Kidney tubule cell (primary cell): Measurements from ENCODE around the gene AFF3.
"Not testable (repeated sequence)": the region's sequence is repeated elsewhere in the genome, so short reads cannot be mapped to it uniquely, and the experiment has no call there.

Experiments
- DNase-seq: peaks from one replicate; pipeline ENCODE4 v3.0.0-alpha.2; 2018; ENCODE audit warnings: low spot score

AFF3 gene

DNA sequence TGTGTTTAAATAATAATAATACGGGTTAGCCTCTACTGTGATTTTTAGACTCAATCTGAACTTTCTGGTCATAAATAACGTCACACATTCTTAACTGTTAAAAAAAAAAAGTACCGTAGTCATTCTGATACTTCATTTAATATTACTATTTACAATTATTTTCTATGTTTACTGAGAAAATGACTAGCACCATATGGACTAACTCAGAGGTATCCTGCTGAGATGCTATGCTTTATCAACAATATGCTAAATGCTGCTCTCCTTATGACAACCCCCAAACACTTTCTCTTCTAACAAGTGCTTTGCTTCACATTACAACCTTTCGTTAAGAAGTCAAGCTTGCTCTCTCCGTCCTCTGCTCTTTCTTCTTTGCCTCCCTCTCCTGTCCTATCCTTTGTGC lies 182.1 kb downstream of the AFF3 start:
- no peak for DNase-seq

DNA sequence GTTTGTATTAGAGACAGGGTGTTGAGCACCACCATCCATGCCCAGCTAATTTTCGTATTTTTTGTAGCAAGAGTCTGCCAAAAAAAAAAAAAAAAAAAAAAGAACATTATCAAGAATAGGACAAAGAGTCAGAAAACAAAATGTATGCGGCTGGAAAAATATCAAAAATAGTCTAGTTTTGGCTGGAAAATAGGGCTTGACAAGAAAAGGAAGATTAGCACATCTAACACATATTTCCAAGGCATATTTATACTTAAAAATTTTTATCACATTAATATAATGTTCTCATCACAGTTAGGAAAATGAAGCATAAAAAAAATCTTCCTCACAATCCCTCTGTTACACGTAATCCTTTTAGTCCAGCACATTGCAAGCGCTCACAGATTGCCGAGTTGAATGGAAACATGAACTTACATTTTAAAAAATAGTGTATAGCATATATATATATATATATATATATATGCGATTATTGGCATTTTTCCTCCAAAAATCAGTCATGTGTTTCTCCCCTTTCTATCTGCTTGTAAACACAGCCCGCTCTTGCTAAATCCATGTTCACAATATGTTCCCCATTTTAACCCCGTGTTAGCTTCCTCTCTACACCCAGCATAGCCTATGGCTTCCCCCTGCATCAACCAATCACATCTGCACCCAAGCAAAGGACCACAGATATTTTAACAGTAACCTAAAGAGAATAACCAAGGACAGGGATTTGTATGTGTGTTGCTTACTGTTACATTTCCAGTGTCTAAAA lies 183.0 kb downstream of the AFF3 start:
- no peak for DNase-seq

DNA sequence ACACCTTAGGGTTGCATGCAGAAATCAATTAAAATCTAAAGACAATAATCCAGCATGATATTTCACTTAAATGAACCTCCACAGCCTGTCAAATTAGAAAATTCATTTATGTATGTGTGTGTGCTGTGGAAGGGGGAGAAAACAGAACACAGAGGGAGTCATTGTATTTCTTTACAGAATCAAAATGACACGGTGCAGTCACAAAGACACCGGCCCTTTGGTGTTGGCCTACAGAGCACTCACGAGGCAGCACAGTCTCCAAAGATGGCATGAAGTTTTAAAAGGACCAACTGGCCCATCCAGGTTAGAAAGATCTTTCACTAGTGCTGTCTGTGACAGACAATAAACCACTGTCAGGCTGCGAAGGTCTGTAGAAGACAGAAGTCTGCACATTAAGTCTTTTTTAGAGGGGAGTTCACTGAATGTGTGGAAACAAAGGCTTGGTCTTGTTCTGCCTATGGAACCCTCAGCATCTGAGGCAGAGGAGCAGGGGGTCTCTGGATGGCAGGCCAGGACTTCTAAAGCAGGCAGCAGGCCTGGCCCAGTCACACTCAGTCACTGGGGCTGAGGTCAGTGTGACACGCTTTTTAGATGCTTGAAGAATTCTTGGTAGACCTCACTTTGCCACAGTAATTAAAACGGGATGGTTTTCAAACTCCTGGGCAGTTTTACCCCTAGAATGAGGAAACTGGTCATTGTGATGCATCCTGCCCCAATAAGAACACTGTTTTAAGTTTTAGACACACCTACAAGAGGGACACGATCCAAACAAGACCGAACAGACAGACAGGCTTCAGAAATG lies 184.9 kb downstream of the AFF3 start:
- DNase-seq, result peak; percentile 40

DNA sequence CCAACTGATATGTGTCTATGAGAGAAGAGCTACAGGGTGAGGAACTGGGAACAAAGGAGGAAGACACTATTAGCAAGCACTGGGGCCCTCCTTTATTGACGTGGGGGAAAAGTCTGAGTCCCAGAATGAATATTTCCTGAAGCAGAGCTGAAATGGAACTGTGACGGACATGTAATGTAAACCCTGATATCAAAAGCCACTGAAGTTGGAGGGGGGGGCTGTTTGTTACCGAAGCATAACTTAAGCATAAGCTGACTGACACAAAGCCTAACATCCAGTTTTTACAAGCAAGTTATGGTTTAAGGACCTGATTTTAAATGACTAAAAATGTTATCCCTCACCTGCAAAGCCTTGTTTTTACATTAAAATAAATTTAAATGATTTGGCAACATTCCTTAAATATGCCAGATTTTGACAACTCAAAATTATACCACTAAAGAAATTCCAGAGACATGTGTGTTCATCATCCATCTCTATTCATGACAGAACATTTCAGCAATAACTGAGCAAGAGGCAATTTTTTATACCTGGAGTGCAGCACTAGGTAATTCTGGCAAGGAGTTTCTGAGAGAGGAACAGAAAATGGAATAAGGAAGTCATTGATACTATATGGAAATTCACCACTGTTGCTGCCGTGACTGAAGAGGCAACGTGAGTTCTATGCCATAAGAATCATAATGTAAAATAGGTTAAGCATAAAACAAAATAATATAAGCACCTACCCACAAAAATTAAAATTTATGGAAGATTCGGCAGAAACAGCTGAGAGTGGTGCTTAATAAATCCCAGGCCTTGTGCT lies 186.0 kb downstream of the AFF3 start:
- DNase-seq, result no peak

DNA sequence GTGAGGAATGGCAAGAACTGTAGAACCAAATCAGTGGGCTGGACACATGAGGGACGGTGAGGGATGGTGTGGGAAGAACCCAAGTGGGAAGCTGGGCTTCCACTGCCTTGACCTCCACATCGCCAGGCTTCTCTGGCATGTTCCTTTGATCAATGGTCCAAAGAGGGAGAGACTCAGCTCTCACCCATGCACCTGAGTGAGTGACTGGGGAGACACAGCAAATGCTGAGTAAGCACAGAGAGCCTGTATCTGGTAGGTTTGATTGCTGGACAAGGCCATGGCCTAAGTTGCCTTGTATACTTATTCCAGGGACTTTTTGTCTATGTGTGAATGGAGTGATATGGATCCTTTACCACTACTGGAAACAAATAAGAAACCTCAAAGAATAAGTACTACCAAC lies 188.6 kb downstream of the AFF3 start:
- DNase-seq, result no peak

DNA sequence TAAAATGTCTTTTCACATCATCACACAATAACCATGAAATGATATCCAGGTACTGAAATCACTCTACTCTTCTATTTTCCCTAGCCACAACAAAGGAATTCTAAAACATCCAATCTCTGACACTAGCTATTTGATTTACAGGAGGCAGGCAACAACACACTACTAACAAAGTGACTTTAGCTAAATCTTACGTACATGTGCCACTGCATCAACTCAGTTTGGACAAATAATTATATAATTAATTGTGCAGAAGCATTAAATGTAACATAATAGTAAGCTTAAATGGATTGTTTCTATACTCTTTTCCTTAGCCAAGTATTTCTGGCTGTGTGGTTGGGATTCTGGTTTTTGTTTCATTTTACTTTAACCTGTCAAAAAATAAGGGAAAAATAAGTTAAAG lies 192.4 kb downstream of the AFF3 start:
- DNase-seq, result no peak

DNA sequence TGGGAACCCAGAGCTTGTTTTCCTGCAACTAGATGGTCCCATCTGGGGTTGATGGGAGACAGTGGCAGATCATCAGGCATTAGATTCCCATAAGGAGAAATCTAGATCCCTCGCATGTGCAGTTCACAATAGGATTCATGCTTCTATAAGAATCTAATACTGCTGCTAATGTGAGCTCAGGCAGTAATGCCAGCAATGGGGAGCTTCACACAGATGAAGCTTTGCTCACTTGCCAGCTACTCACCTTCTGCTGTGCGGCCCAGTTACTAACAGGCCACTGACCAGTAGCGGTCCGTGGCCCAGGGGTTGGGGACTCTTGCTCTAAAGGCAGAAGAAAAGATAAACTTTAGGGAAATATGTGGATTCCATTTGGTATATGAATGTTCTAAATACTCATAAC lies 192.9 kb downstream of the AFF3 start:
- DNase-seq, result no peak

DNA sequence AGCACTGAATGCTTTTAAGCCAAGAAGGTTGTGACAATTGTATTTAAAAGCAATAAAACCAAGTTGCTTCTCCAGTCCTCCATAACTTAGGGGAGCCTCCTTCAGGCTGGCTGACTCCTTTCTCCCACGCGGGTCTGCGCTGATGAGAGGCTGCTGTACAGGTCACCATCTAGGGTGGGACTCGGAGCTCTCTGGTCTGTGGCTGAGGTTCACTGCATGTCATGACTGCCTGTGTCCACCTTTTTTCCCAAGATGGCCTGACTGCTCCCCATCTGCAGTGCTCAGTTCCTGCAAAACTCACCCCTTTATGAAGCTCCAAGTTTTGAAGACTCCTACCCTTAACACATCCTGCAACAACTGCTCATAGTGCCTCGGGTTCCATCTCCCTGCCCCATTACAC lies 194.4 kb downstream of the AFF3 start:
- DNase-seq, result no peak

DNA sequence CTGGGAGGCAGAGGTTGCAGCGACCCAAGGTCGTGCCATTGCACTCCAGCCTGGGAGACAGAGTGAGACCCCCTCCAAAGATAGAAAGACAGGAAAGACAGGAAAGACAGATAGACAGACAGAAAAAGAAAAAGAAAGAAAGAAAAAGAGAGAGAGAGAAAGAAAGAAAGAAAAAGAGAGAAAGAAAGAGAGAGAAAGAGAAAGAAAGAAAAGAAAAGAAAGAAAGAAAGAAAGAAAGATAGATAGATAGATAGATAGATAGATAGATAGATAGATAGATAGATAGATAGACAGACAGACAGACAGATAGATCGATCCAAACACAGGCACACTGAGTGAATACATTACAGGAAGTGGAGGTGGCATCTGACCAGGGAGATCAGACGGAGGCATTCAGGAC lies 195.0 kb downstream of the AFF3 start:
- DNase-seq, result not testable (repeated sequence)

DNA sequence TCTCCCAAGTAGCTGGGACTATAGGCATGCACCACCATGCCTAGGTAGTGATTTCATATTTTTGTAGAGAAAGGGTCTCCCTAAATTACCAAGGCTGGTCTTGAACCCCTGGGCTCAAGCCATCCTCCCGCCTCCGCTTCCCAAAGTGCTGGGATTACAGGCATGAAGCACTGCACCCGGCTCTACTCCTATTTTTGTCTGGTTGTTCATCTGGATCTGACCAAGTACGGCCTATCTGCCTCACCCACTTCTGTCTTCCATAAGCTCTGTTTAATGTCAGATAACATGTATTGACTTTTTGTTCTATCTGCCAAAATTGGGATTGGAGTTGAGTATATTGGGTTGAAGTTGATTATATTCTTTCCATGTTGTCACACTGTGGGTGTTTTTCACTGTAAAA lies 198.4 kb downstream of the AFF3 start:
- DNase-seq, result no peak

DNA sequence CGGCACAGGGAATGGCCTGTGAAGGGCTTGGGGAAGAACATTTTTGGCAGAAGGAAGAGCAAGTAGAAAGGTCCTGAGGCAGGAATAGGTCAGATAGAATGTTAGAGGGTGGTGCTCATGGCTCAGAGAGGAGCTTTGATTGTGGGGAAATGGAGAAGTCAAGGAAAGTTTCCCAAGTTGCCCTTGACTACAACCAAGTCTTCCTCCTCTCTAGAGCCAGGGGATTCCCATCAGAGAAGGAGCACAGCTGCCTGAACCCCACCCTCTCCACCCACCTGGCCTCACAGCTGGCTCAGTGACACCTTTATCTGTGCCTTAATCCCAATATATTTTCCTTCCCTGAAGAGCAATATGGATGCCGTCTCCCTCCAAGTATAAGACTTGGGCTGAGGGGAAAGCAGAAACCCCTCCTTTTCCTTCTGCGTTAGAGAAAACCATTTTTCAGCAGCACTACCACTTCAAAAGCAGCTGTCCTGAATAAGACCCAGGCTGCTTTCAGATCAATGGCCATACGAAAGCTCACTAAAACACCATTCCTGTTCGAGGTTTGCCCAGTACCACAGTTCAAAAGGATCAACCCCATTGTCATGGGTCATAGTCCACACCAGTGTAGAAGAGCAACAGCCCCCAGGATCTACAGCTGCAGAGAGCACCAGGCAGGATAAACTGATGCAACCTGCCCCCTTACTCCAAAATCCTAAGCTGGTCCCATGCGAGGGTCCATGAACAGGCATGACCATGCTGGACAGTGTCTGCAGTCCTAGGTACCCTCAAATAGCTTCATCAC lies 199.6 kb downstream of the AFF3 start:
- DNase-seq, result no peak

DNA sequence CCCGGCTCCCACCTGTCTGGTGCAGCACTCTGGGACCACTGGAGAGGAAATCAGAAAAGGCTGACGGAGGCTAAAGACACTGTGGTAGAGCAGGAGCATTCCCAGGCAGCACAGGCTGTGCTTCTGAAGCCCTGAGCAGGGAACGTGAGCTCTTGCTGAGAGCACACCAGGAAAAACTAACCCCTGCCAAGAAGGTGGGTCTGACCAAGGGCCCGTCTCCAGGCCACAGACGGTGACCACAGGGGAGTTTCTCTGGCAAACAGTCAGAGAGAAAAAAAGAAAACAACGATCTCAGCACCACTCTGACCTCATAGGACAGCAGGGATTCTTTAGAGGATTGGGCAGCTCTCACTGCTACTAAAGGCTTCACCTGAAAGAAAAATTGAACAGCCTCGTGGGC lies 201.4 kb downstream of the AFF3 start:
- peak; percentile 66 for DNase-seq

DNA sequence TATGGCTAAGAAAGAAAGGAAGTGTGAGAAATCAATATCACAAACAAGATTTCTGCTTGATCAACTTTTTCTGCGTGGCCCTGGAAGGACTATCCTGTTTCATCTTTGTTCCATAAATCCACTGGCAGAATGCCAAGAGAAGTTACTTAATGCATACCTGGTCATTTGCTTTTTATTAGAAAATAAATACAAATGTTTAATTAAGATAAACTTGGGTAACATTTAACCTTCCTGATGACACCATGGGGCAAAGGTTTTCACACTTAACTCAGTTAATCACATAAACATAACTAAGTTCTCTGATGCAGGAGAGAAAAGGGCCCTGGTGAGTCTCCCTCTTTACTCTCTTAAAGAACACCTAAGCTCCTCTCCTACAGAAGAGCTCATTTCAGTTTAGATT lies 203.3 kb downstream of the AFF3 start:
- DNase-seq, result no peak

DNA sequence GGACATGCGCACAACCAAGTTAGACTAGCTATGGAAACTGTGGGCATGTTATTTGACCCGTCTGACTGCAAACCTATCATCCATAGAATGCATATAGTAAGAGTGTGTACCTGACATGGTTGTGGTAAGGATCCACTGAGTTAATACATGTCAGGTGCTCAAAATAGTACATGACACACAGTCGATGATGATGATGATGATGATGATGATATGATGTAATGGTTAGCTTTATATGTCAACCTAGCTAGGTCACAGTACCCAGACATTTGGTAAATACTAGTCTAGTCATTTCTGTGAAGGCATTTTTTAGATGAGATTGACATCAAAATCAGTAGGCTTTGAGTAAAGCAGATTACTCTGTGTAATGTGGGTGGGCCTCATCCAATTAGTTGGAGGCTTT lies 204.1 kb downstream of the AFF3 start:
- DNase-seq, result no peak

DNA sequence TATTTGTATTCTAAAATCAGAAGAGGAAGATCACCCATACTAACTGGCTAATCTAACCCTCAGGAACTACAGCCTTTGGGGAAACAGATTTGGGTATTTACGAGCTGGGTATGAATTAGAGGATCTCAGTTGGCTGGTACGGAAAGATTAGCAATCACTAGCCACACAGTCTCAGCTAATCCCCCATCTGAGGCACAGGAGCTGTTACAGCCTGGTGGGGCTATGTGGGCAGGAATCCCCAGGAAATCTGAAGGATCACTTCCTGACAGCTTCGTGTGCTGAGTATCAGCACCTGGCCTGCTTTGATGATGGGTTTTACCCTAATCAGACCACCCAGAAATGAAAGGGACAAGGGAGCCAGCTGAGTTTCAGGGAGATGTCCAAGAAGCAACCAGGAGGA lies 206.3 kb downstream of the AFF3 start:
- no peak for DNase-seq

DNA sequence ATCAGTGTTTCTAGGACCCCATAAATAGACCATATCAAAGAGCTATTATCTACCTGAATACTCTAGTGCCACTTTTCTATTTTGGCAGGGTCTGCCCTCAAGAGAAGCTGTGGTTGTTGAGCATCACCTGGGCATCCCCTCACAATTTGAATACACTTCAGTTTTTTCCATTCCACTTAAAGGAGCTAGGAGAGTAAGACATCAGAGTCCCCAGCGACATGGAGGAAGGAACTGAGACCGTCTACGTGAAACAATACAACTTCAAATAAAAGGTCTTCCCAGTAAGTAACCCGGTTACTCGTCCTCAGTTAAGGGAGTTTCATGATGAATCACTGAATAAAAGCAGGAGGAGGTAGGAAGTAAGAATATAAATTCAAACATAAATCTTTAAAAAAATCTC lies 206.7 kb downstream of the AFF3 start:
- no peak for DNase-seq

DNA sequence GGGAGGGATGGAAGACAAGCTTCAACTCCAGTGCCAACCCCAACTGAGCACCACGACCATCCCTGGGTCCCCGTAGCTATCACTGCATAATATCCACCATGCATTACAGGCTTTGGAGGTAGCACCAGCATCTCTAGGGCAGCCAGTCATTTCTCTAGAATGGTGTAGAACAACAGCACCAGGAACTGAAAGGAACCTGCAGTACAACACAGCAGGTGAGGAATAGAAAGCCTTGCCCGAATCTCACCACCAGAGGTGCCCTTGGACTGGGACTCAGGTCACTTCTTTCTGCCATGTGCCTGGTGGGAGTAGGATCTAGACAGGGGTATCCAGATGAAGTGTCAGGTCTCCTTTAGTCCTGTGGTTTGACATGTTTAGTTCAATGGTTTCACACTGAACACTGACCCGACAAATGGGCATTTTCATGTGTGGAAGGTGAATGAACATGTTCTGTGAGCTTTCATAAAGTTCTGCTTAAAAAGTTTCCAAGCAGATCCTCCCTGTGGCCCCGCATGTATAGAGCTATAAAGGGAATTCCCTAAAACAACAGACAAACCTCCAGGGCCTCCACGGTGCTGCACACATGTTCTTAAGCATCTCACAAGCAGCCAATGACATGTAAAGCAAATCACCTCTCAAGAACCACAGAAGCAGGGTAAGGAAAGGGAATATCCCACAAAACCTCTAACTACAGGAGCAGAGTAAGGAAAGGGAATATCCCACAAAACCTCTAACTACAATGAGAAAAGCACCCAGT lies 208.3 kb downstream of the AFF3 start:
- DNase-seq, result no peak

DNA sequence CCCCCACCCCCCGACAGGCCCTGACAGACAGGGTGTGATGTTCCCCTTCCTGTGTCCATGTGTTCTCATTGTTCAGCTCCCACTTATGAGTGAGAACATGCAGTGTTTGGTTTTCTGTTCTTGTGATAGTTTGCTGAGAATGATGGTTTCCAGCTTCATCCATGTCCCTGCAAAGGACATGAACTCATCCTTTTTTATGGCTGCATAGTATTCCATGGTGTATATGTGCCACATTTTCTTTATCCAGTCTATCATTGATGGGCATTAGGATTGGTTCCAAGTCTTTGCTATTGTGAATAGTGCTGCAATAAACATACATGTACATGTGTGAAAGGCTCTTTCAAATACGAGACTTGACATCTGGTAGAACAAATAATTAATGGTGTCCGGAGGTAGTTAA lies 208.9 kb downstream of the AFF3 start:
- not testable (repeated sequence) for DNase-seq

DNA sequence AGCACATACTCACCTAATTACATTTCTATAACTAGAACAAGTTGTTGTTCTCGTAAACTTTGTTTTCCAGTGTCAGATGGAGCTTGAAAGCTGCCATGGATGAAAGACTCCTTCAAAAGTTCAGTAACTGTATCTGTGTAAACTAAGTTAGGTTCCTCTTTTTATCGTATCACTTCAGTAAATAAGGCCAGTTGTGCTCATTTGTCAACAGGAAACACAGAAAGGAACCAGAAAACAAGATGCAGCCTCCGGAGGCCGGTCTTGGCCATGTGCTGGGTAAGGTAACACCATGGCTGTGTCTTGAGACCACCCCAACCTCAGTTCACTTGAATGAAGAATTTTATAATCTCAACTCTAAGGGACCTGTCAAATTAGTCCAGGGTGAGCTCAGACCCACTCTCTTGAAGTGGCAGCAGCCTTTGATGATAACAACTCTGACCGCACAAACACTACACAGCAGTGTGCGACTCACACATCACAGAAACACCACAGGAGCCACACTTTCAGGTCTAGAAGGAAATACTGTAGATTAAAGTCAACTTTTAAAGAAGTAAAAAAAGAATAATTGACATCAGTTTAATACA lies 213.8 kb downstream of the AFF3 start:
- DNase-seq, result no peak

DNA sequence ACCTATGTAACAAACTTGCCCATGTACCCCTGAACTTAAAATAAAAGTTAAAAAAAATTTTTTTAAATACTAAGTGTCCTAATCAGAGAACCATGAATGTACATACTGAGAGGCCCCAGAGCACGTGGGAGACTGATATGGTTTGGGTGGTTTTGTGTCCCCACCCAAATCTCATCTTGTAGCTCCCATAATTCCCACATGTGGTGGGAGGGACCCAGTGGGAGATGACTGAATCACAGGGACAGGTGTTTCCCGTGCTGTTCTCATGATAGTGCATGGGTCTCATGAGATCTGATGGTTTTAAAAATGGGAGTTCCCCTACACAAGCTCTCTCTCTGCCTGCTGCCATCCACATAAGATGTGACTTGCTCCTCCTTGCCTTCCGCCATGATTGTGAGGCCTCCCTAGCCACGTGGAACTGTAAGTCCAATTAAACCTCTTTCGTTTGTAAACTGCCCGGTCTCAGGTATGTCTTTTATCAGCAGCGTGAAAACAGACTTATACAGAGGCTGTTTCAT lies 214.6 kb downstream of the AFF3 start:
- DNase-seq, result not testable (repeated sequence)

DNA sequence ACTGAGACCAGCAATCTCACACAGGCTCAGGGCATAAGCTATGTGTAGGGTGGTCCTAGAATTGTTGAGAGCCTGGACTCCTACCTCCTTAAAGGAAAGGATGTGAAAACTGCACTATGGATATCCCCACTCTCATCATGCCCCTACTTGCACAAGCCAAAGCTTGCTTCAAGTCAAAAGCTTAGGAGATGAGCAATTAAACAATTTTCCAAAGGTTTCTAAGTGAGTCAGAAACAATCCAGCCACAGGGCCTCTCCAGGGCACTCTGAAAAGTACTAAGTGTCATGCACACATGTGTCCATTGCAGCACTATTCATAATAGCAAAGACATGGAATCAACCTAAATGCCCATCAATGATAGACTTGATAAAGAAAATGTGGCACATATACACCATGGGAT lies 215.4 kb downstream of the AFF3 start:
- DNase-seq, result peak; percentile 25
